HepG2 (cell line): ENCODE data around the gene GPSM1. TPM values are rescaled to one million over a fixed set of nuclear protein-coding genes. Genes with fewer than 3 reads are reported as not detected.

Source experiments
- ESRRA ChIP-seq: sonication (generic); formaldehyde crosslinking; IDR thresholded peaks from 2 replicates; pipeline ENCODE4 v1.5.1; 2020; ENCODE audit warnings: mild to moderate bottlenecking, low read depth, missing genetic modification reagents
- KAT8 ChIP-seq: IDR thresholded peaks from 2 replicates; pipeline ENCODE4 v1.6.1; 2016; ENCODE audit warnings: missing genetic modification reagents, missing compliant biosample characterization
- MBD4 ChIP-seq: IDR thresholded peaks from 2 replicates; pipeline ENCODE4 v1.6.1; 2012; ENCODE audit warnings: low read length, inconsistent platforms, borderline replicate concordance
- SKI ChIP-seq: fragments of 450-650 bp; IDR thresholded peaks from one replicate; pipeline ENCODE4 v1.6.1; 2018; ENCODE audit warnings: mild to moderate bottlenecking; ENCODE audit not compliant: partially characterized antibody
- XRCC5 ChIP-seq: fragments of 200-400 bp; formaldehyde crosslinking; optimal IDR thresholded peaks from 2 replicates; pipeline ENCODE3; 2017; ENCODE audit warnings: mild to moderate bottlenecking, low read length
- ZBTB43 ChIP-seq: sonication (generic); formaldehyde crosslinking; conservative IDR thresholded peaks from 2 replicates; pipeline ENCODE4 v1.4.0; 2020; ENCODE audit warnings: missing genetic modification reagents
- ZNF160 ChIP-seq: sonication (generic); formaldehyde crosslinking; IDR thresholded peaks from 2 replicates; pipeline ENCODE4 v1.8.0; 2022; ENCODE audit warnings: mild to moderate bottlenecking, inconsistent platforms, missing genetic modification reagents
- ZNF547 ChIP-seq: sonication (generic); formaldehyde crosslinking; IDR thresholded peaks from 2 replicates; pipeline ENCODE4 v1.5.1; 2020; ENCODE audit warnings: mild to moderate bottlenecking, missing genetic modification reagents
- ZNF597 ChIP-seq: sonication (generic); formaldehyde crosslinking; IDR thresholded peaks from 2 replicates; pipeline ENCODE4 v1.5.0; 2020; ENCODE audit warnings: missing genetic modification reagents
- ZNF883 ChIP-seq: sonication (generic); formaldehyde crosslinking; IDR thresholded peaks from 2 replicates; pipeline ENCODE4 v1.5.1; 2020; ENCODE audit warnings: mild to moderate bottlenecking, missing genetic modification reagents; ENCODE audit errors: not compliant biosample characterization
- ZSCAN25 ChIP-seq: sonication (generic); formaldehyde crosslinking; IDR thresholded peaks from 2 replicates; pipeline ENCODE4 v1.8.0; 2022; ENCODE audit warnings: mild to moderate bottlenecking, missing genetic modification reagents
- polyA plus RNA-seq, 8 experiments: library from polyadenylated mRNA; depleted of rRNA in 3 of 8; stranded (reverse) in 7 of 8; unstranded in 1 of 8; fragments of >200 nt; fragmentation: Illumina TruSeq in 4 of 8; extraction: Trizol in 4 of 8; gene quantifications; 2 replicates each; pipeline versions ENCODE4 v1.2.1 to v1.2.3, GENCODE V29; 2011 to 2016; ENCODE audit warnings: low read depth in 4 of 8, missing spikeins in 1 of 8, mixed read lengths in 1 of 8; ENCODE audit not compliant: insufficient read depth in 1 of 8
- total RNA-seq, 5 experiments: library from RNA; depleted of rRNA; stranded (reverse); fragments of >200 nt; fragmentation: Illumina TruSeq; extraction: Trizol; gene quantifications; 2 replicates each; pipeline ENCODE4 v1.2.3, GENCODE V29; 2016; ENCODE audit warnings: low read depth in 1 of 5
- TF ChIP-seq, protein P1 (sequence below): IDR thresholded peaks from 2 replicates; pipeline ENCODE4 v1.4.0; 2020; ENCODE audit warnings: mild to moderate bottlenecking, missing genetic modification reagents
- TF ChIP-seq, protein P2 (sequence below): sonication (generic); formaldehyde crosslinking; IDR thresholded peaks from 2 replicates; pipeline ENCODE4 v1.4.0; 2020; ENCODE audit warnings: missing genetic modification reagents, borderline replicate concordance
- TF ChIP-seq, protein P3 (sequence below): sonication (generic); formaldehyde crosslinking; IDR thresholded peaks from 2 replicates; pipeline ENCODE4 v1.8.0; 2023; ENCODE audit warnings: mild to moderate bottlenecking, missing genetic modification reagents
- TF ChIP-seq, protein P4 (sequence below): sonication (generic); formaldehyde crosslinking; IDR thresholded peaks from 2 replicates; pipeline ENCODE4 v1.4.0; 2020; ENCODE audit warnings: mild to moderate bottlenecking, missing genetic modification reagents

GPSM1 gene
- total and polyA plus RNA-seq, 2 of the 13 experiments (the other 11 are each of a cell fraction or from before 2014, with no cell fraction given), result 1.0 to 2.4 TPM

GRCh38 chr9:136400038-136400834 lies 72.9 kb downstream of the GPSM1 start, which contains the start of gene SNAPC4 (continued):
- TF ChIP-seq, protein P1, sequence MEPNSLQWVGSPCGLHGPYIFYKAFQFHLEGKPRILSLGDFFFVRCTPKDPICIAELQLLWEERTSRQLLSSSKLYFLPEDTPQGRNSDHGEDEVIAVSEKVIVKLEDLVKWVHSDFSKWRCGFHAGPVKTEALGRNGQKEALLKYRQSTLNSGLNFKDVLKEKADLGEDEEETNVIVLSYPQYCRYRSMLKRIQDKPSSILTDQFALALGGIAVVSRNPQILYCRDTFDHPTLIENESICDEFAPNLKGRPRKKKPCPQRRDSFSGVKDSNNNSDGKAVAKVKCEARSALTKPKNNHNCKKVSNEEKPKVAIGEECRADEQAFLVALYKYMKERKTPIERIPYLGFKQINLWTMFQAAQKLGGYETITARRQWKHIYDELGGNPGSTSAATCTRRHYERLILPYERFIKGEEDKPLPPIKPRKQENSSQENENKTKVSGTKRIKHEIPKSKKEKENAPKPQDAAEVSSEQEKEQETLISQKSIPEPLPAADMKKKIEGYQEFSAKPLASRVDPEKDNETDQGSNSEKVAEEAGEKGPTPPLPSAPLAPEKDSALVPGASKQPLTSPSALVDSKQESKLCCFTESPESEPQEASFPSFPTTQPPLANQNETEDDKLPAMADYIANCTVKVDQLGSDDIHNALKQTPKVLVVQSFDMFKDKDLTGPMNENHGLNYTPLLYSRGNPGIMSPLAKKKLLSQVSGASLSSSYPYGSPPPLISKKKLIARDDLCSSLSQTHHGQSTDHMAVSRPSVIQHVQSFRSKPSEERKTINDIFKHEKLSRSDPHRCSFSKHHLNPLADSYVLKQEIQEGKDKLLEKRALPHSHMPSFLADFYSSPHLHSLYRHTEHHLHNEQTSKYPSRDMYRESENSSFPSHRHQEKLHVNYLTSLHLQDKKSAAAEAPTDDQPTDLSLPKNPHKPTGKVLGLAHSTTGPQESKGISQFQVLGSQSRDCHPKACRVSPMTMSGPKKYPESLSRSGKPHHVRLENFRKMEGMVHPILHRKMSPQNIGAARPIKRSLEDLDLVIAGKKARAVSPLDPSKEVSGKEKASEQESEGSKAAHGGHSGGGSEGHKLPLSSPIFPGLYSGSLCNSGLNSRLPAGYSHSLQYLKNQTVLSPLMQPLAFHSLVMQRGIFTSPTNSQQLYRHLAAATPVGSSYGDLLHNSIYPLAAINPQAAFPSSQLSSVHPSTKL, result 0 out of 2 replicates have a peak, but pooled peaks have one; percentile 27
- 0 out of 2 replicates have a peak, but pooled peaks have one; percentile 23 for TF ChIP-seq ZBTB43 (CRISPR knock-in tag)
- no peak for TF ChIP-seq MBD4
- TF ChIP-seq, protein P2, sequence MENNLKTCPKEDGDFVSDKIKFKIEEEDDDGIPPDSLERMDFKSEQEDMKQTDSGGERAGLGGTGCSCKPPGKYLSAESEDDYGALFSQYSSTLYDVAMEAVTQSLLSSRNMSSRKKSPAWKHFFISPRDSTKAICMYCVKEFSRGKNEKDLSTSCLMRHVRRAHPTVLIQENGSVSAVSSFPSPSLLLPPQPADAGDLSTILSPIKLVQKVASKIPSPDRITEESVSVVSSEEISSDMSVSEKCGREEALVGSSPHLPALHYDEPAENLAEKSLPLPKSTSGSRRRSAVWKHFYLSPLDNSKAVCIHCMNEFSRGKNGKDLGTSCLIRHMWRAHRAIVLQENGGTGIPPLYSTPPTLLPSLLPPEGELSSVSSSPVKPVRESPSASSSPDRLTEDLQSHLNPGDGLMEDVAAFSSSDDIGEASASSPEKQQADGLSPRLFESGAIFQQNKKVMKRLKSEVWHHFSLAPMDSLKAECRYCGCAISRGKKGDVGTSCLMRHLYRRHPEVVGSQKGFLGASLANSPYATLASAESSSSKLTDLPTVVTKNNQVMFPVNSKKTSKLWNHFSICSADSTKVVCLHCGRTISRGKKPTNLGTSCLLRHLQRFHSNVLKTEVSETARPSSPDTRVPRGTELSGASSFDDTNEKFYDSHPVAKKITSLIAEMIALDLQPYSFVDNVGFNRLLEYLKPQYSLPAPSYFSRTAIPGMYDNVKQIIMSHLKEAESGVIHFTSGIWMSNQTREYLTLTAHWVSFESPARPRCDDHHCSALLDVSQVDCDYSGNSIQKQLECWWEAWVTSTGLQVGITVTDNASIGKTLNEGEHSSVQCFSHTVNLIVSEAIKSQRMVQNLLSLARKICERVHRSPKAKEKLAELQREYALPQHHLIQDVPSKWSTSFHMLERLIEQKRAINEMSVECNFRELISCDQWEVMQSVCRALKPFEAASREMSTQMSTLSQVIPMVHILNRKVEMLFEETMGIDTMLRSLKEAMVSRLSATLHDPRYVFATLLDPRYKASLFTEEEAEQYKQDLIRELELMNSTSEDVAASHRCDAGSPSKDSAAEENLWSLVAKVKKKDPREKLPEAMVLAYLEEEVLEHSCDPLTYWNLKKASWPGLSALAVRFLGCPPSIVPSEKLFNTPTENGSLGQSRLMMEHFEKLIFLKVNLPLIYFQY, result 0 out of 2 replicates have a peak, but pooled peaks have one; percentile 28
- TF ChIP-seq, protein P3, sequence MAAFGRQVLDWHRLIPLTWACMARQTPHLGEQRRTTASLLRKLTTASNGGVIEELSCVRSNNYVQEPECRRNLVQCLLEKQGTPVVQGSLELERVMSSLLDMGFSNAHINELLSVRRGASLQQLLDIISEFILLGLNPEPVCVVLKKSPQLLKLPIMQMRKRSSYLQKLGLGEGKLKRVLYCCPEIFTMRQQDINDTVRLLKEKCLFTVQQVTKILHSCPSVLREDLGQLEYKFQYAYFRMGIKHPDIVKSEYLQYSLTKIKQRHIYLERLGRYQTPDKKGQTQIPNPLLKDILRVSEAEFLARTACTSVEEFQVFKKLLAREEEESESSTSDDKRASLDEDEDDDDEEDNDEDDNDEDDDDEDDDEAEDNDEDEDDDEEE (CRISPR knock-in tag), result peak; percentile 70; the same call in 1 of the 2 replicates
- TF ChIP-seq XRCC5, result peak; percentile 84
- no peak for TF ChIP-seq ESRRA (CRISPR knock-in tag)
- TF ChIP-seq KAT8 (CRISPR knock-in tag), result peak; percentile 83
- TF ChIP-seq ZNF547 (CRISPR knock-in tag), result 0 out of 2 replicates have a peak, but pooled peaks have one; percentile 58
- peak; percentile 60 for TF ChIP-seq ZSCAN25
- peak; percentile 22 for TF ChIP-seq SKI
- peak; percentile 84; the same call in 1 of the 2 replicates for TF ChIP-seq ZNF597 (CRISPR knock-in tag)
- TF ChIP-seq, protein P4, sequence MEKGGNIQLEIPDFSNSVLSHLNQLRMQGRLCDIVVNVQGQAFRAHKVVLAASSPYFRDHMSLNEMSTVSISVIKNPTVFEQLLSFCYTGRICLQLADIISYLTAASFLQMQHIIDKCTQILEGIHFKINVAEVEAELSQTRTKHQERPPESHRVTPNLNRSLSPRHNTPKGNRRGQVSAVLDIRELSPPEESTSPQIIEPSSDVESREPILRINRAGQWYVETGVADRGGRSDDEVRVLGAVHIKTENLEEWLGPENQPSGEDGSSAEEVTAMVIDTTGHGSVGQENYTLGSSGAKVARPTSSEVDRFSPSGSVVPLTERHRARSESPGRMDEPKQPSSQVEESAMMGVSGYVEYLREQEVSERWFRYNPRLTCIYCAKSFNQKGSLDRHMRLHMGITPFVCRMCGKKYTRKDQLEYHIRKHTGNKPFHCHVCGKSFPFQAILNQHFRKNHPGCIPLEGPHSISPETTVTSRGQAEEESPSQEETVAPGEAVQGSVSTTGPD (CRISPR knock-in tag), result no peak
- peak; percentile 47 for TF ChIP-seq ZNF883
- TF ChIP-seq ZNF160 (CRISPR knock-in tag), result peak; percentile 68; the same call in 1 of the 2 replicates
